ENCODE results near the gene RELL1. TPM values are rescaled to one million over a fixed set of nuclear protein-coding genes. Genes with fewer than 3 reads are reported as not detected.

The RELL1 gene
- total RNA-seq, 1 experiment from 2014 or later = 18.2 TPM

DNA sequence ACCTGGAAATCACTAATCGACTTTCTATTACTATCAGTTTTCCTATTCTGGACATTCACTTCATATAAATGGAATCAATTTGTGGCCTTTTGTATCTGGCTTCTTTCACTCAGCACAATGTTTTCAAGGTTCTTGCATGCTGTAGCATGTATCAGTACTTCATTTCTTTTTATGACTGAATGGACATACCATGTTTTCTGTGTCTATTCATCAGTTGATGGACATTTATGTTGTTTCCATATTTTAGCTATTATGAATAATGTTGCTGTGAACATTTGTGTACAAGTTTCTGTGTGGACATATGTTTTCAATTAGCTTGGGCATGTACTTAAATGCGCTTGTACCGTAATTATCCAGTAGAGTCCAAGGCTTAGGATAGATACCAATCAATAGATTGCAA, 19.9 kb upstream of the RELL1 start:
- CTCF ChIA-PET = no interaction called here
- TF ChIP-seq CTCF (IDR thresholded peaks at IDR 0.05; ENCODE audit: unreplicated experiment) = no peak
- Mint-ChIP-seq H3K9me3 (ENCODE audit: low read depth, unreplicated experiment) (no peaks in the 10 kb centered on the region), H3K4me3 (ENCODE audit: low read depth, unreplicated experiment) (no peak overlapping the region), H3K36me3 (ENCODE audit: insufficient read depth, unreplicated experiment) (no peaks in the 10 kb centered on the region), H3K27ac (ENCODE audit: unreplicated experiment) (no peak overlapping the region), H3K4me1 (ENCODE audit: low read depth, unreplicated experiment) (no peaks in the 10 kb centered on the region), H3K27me3 (ENCODE audit: unreplicated experiment) (no peaks in the 10 kb centered on the region)
- BruUV-seq (replicated peaks) = no TSS peak
- intact Hi-C loops (cut with micrococcal nuclease; ENCODE audit: unreplicated experiment) = no loop called here
- DNase-seq = no peak

DNA sequence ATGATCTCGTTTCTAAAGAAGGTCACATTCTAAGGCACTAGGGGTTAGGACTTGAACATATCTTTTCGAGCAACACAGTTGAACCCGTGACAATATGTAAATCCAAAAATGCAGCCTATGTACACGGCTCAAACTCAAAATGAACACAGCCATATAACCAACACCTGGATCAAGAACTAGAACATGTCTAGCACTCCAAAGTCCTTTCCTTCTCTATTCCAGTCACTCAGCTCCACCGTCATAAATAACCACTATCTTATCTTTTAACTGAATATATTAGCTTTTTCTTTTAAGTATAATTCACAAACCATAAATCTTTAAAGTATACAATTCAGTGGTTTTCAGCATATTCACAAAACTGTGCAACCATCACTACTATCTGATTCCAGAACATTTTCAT, 19.4 kb upstream of the RELL1 start:
- CTCF ChIA-PET = no interaction called here
- Mint-ChIP-seq H3K4me3 (ENCODE audit: low read depth, unreplicated experiment) (no peak overlapping the region), H3K27me3 (ENCODE audit: unreplicated experiment) (no peaks in the 10 kb centered on the region), H3K9me3 (ENCODE audit: low read depth, unreplicated experiment) (no peaks in the 10 kb centered on the region), H3K27ac (ENCODE audit: unreplicated experiment) (no peak overlapping the region), H3K4me1 (ENCODE audit: low read depth, unreplicated experiment) (no peaks in the 10 kb centered on the region), H3K36me3 (ENCODE audit: insufficient read depth, unreplicated experiment) (no peaks in the 10 kb centered on the region)
- DNase-seq = no peak
- intact Hi-C loops (cut with micrococcal nuclease; ENCODE audit: unreplicated experiment) = no loop called here
- TF ChIP-seq CTCF (IDR thresholded peaks at IDR 0.05; ENCODE audit: unreplicated experiment) = no peak
- BruUV-seq (replicated peaks) = no TSS peak

DNA sequence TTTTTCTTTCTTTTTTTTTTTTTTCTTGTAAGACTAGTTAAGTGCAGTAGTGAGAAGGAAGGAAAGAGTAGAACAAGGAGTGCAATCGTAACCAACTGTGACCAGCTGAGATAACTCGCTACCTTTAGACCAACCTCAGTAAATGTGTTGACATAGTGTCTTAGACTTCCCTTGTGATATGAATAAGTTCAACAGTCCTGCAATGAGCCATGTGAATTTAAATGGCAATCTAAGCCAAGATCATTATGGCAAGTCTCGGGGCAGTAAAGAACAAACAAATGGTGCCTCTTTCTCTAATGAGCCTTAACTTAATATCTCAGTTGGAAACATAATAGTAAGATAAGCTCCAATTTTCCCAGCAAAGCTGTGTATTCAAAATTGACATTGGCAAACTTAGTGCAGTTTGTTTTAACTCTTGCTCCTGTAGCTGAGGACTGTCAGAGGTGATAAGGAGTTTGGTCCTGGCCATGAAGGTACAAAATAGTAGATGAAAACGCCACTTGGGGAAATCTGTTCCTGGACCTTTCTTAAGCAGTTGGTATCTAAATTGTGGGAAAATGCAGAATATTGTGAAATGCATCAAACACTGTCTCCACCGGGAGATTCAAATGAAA, 13.8 kb upstream of the RELL1 start:
- intact Hi-C loops (cut with micrococcal nuclease; ENCODE audit: unreplicated experiment) = no loop called here
- H3K9me3 Mint-ChIP-seq (ENCODE audit: low read depth, unreplicated experiment) = no peaks in the 10 kb centered on the region
- H3K4me3 Mint-ChIP-seq (ENCODE audit: low read depth, unreplicated experiment) = no peak overlapping the region
- no peak overlapping the region for H3K27ac Mint-ChIP-seq (ENCODE audit: unreplicated experiment)
- H3K36me3 Mint-ChIP-seq (ENCODE audit: insufficient read depth, unreplicated experiment) = no peaks in the 10 kb centered on the region
- no peak for DNase-seq
- H3K4me1 Mint-ChIP-seq (ENCODE audit: low read depth, unreplicated experiment) = no peaks in the 10 kb centered on the region
- no peak for TF ChIP-seq CTCF (IDR thresholded peaks at IDR 0.05; ENCODE audit: unreplicated experiment)
- H3K27me3 Mint-ChIP-seq (ENCODE audit: unreplicated experiment) = no peaks in the 10 kb centered on the region
- CTCF ChIA-PET = no interaction called here
- no TSS peak for BruUV-seq (replicated peaks)

DNA sequence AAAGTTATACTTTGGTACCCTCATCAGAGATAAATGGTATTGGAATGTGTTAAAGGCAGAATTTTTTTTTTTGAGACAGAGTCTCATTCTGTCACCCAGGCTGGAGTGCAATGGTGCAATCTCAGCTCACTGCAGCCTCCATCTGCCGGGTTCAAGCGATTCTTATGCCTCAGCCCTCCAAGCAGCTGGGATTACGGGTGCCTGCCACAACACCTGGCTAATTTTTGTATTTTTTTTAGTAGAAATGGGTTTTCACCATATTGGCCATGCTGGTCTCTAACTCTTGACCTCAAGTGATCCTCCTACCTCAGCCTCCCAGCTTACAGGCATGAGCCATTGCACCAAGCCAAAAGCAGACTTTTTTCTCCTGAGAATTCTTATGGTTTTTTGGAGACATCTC, 11.4 kb upstream of the RELL1 start:
- no peak for DNase-seq
- intact Hi-C loops (cut with micrococcal nuclease; ENCODE audit: unreplicated experiment) = no loop called here
- no peak for TF ChIP-seq CTCF (IDR thresholded peaks at IDR 0.05; ENCODE audit: unreplicated experiment)
- Mint-ChIP-seq H3K27me3 (ENCODE audit: unreplicated experiment) (no peaks in the 10 kb centered on the region), H3K9me3 (ENCODE audit: low read depth, unreplicated experiment) (no peaks in the 10 kb centered on the region), H3K36me3 (ENCODE audit: insufficient read depth, unreplicated experiment) (no peaks in the 10 kb centered on the region), H3K27ac (ENCODE audit: unreplicated experiment) (no peak overlapping the region), H3K4me3 (ENCODE audit: low read depth, unreplicated experiment) (no peak overlapping the region), H3K4me1 (ENCODE audit: low read depth, unreplicated experiment) (no peaks in the 10 kb centered on the region)
- CTCF ChIA-PET = no interaction called here
- no TSS peak for BruUV-seq (replicated peaks)
